IgD-negative memory B cell (primary cell): ENCODE data around the gene PDE4D. TPM values are rescaled to one million over a fixed set of nuclear protein-coding genes. Genes with fewer than 3 reads are reported as not detected.

Source experiments
- H3K27ac Mint-ChIP-seq, 3 donors: one replicate each; pipeline ENCODE4 v1.8.0; 2020 to 2022; ENCODE audit warnings: mild to moderate bottlenecking in 3 of 3, mixed read lengths in 3 of 3, moderate library complexity in 1 of 3
- H3K27me3 Mint-ChIP-seq: one replicate; pipeline ENCODE4 v1.8.0; 2021; ENCODE audit warnings: mixed read lengths
- H3K36me3 Mint-ChIP-seq: one replicate; pipeline ENCODE4 v1.8.0; 2020; ENCODE audit warnings: mild to moderate bottlenecking, mixed read lengths
- H3K4me1 Mint-ChIP-seq, 3 donors: one replicate each; pipeline ENCODE4 v1.8.0; 2020 to 2022; ENCODE audit warnings: mixed read lengths in 3 of 3, mild to moderate bottlenecking in 1 of 3
- H3K4me3 Mint-ChIP-seq, 4 donors: one replicate each; pipeline ENCODE4 v1.8.0; 2020 to 2022; ENCODE audit warnings: mild to moderate bottlenecking in 4 of 4, mixed read lengths in 4 of 4, moderate library complexity in 3 of 4
- H3K9me3 Mint-ChIP-seq, 3 donors: one replicate each; pipeline ENCODE4 v1.8.0; 2020 to 2021; ENCODE audit warnings: mixed read lengths in 3 of 3, mild to moderate bottlenecking in 1 of 3
- polyA plus RNA-seq: library from polyadenylated mRNA; unstranded; fragments of 300-500 nt; fragmentation: Illumina TruSeq; gene quantifications from one replicate; pipeline ENCODE4 v1.2.3, GENCODE V29; 2021

PDE4D gene
- polyA plus RNA-seq, 1 donor from 2014 or later: 18.8 TPM

- Mint-ChIP-seq H3K36me3 (peaks cover 6% of the 10 kb centered on the region), H3K4me1 (peaks cover 0 to 1% (median 1%) of the 10 kb centered on the region in 3 donors), H3K9me3 (peaks cover 0 to 1% (median 0%) of the 10 kb centered on the region in 3 donors), H3K4me3 (no peak overlapping the region), H3K27ac (no peak overlapping the region), H3K27me3 (no peaks in the 10 kb centered on the region)
These were observed 443.5 kb downstream of the PDE4D start for GRCh38 chr5:59449905-59450644.

DNA sequence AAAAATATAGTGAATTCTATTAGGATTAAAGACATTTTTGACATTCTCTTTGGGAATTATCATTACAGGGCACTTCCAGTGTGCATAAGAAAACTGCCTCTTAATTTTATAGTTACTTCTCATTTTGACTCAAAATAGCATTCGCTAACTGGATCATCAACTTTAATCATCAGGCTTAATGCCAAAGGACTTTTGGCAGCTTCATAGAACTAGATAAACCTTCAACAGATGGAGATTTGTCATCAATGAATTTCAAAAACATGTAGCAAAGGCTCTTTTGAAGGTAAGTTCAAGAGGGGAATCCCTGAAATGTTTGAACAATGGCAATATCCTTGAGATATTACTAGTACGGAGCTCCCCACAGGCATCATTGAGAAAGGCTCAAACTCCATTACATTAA lies 447.2 kb downstream of the PDE4D start:
- H3K27me3 Mint-ChIP-seq: no peaks in the 10 kb centered on the region
- H3K9me3 Mint-ChIP-seq: no peaks in the 10 kb centered on the region
- H3K4me3 Mint-ChIP-seq: no peak overlapping the region
- H3K36me3 Mint-ChIP-seq: peaks cover 6% of the 10 kb centered on the region
- peaks cover 0 to 1% (median 0%) of the 10 kb centered on the region in 3 donors for H3K4me1 Mint-ChIP-seq
- H3K27ac Mint-ChIP-seq: no peak overlapping the region

DNA sequence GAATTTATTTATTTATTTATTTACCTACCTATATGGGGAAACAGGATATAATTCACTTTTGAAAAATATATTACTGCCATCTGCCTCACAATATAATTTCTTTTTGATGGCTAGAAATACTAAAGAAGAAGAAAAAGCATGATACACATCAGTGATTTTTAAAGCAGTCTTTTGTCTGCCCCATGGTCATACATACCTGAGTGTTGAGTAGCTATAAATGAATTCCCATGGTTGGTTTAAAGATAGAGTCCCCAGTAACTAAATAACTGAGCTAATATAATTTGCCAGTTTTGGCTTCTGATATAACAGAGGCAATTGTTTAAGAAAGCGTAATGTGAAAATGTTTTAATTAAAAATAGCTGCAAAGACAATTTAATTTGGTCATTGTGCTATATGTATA lies 447.8 kb downstream of the PDE4D start:
- Mint-ChIP-seq H3K27ac (no peak overlapping the region), H3K4me3 (no peak overlapping the region)

DNA sequence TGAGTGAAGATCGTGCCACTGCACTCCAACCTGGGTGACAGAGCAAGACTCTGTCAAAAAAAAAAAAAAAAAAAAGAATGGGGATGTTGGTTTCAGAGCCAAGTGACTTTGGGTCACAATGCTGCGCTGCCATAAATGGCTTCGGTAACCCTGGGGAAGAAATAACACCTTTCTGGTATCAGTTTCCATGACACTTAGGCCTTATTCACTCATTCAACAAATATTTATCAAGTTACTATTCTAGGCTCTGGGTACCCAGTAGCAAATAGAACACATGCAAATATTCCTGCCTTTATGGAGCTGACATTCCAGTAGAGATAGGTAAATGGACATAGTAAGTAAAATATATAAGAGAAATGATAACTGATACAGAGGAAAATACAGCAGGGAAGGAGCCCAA lies 454.2 kb downstream of the PDE4D start:
- peaks cover 0 to 7% (median 1%) of the 10 kb centered on the region in 3 donors for H3K4me1 Mint-ChIP-seq
- no peaks in the 10 kb centered on the region for H3K9me3 Mint-ChIP-seq
- no peaks in the 10 kb centered on the region for H3K27me3 Mint-ChIP-seq
- no peak overlapping the region for H3K4me3 Mint-ChIP-seq
- H3K27ac Mint-ChIP-seq: peak overlapping the region in 1 of 3 donors; percentile 69
- peaks cover 4% of the 10 kb centered on the region for H3K36me3 Mint-ChIP-seq

More for the DNA sequence above, 447.8 kb downstream of the PDE4D start:
- Mint-ChIP-seq H3K27me3 (no peaks in the 10 kb centered on the region), H3K9me3 (no peaks in the 10 kb centered on the region), H3K36me3 (peaks cover 6% of the 10 kb centered on the region), H3K4me1 (peaks cover 0 to 1% (median 0%) of the 10 kb centered on the region in 3 donors)

- Mint-ChIP-seq H3K27ac (no peak overlapping the region), H3K4me3 (no peak overlapping the region), H3K36me3 (peaks cover 2% of the 10 kb centered on the region), H3K9me3 (no peaks in the 10 kb centered on the region), H3K4me1 (peaks cover 0 to 7% (median 1%) of the 10 kb centered on the region in 3 donors), H3K27me3 (no peaks in the 10 kb centered on the region)
These were observed 456.4 kb downstream of the PDE4D start for GRCh38 chr5:59437176-59437575.

DNA sequence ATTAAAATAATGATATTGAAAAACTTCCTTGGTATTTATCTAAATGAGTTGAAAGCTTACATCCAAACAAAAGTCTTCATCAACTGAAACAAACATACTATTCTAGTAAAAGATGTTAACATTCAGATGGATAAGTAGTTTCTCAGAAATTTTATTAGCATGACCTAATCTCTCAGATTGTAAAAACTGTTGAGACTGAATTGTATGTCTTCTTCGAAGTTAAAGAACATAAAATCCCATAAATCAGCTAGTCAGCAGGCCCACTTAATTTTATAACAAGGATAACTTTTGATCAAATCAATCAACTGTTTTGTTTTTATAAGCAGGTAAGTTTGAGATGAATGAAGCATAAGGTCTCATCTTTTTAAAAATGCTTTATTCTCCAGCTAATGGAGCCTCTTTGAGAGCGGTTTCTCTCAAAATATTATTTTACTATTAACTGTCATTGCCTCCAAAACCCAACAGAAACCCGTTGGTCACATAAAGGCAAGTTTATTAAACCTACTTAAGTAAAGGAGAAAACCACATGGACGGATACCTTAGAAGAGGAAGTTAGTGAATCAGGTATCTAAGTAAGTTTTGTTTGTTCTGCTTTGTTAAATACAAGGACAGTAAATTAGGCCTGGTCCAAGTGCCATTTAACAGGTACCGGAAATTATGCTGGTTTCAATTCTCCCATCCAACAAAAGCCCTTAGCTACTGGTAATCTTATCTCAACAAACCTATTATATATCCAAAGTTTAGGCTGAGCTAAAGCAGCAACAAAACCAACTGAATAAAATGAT lies 457.0 kb downstream of the PDE4D start:
- Mint-ChIP-seq H3K9me3 (peaks cover 0 to 2% (median 0%) of the 10 kb centered on the region in 3 donors), H3K27ac (no peak overlapping the region), H3K27me3 (no peaks in the 10 kb centered on the region), H3K4me1 (peaks cover 0 to 7% (median 1%) of the 10 kb centered on the region in 3 donors), H3K36me3 (peaks cover 2% of the 10 kb centered on the region), H3K4me3 (no peak overlapping the region)

DNA sequence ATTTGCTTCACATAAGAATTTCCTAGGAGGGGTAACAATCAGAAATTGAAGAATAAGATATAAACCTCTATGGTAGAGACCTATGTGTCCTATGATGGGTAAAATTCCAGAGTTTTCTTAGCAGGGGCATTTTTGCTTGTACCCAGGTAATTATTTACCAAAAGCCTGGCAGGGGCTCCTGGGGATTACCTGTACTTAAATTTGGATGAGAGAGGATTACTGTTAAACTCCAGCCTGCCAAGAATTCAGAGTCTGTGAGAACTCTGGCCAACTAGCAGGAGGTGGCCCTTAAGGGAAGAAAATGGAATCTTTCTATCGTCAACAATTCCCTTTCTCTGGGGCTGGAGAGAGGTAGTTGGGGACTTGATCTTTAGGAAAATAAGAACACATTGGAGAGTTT lies 460.4 kb downstream of the PDE4D start:
- peaks cover 0 to 2% (median 0%) of the 10 kb centered on the region in 3 donors for H3K9me3 Mint-ChIP-seq
- H3K27ac Mint-ChIP-seq: peak overlapping the region in 1 of 3 donors; percentile 1
- peaks cover 0 to 7% (median 1%) of the 10 kb centered on the region in 3 donors for H3K4me1 Mint-ChIP-seq
- H3K36me3 Mint-ChIP-seq: peaks cover 2% of the 10 kb centered on the region
- no peak overlapping the region for H3K4me3 Mint-ChIP-seq
- H3K27me3 Mint-ChIP-seq: no peaks in the 10 kb centered on the region

GRCh38 chr5:59430066-59430685 lies 463.4 kb downstream of the PDE4D start:
- Mint-ChIP-seq H3K4me3 (no peak overlapping the region), H3K27ac (no peak overlapping the region), H3K4me1 (no peaks in the 10 kb centered on the region), H3K36me3 (peaks cover 2% of the 10 kb centered on the region), H3K9me3 (peaks cover 0 to 2% (median 0%) of the 10 kb centered on the region in 3 donors), H3K27me3 (no peaks in the 10 kb centered on the region)

DNA sequence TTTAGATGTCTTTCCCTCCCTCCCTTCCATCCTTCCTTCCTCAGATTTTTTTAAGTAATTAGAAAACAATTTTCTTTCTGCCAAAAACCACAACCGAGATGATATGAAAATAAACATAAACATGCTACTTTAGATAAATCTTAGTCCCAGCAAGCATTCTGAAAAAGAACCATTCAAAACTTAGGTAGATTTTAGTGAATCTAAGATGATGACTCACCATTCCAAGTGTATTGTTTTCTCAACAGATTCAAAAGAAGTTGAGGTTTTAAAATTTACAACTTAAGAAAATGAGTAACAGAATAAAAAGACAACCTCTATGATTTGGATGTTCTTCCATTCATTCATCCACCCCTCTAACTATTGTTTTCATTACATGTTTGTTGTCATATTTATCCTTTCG lies 465.1 kb downstream of the PDE4D start:
- H3K27ac Mint-ChIP-seq: no peak overlapping the region
- peaks cover 7% of the 10 kb centered on the region for H3K36me3 Mint-ChIP-seq
- H3K9me3 Mint-ChIP-seq: peaks cover 0 to 2% (median 0%) of the 10 kb centered on the region in 3 donors
- H3K4me3 Mint-ChIP-seq: no peak overlapping the region
- H3K4me1 Mint-ChIP-seq: peaks cover 0 to 6% (median 0%) of the 10 kb centered on the region in 3 donors
- no peaks in the 10 kb centered on the region for H3K27me3 Mint-ChIP-seq

DNA sequence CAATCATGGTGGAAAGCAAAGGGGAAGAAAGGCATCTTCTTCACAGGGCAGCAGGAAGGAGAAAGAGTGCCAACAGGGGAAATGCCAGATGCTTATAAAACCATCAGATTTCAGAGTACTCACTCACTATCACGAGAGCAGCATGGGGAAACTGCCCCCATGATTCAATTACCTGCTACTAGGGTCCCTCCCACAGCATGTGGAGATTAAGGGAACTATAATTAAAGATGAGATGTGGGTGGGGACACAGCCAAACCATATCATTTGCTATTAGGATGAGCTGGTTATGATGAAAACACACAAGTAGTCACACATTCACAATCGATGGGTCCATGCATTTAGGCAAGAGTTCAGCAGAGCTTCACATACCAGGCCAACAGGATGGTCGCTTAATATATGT lies 469.0 kb downstream of the PDE4D start:
- Mint-ChIP-seq H3K4me1 (peaks cover 0 to 8% (median 0%) of the 10 kb centered on the region in 3 donors), H3K36me3 (peaks cover 13% of the 10 kb centered on the region), H3K4me3 (no peak overlapping the region), H3K27me3 (no peaks in the 10 kb centered on the region), H3K27ac (no peak overlapping the region), H3K9me3 (no peaks in the 10 kb centered on the region)

DNA sequence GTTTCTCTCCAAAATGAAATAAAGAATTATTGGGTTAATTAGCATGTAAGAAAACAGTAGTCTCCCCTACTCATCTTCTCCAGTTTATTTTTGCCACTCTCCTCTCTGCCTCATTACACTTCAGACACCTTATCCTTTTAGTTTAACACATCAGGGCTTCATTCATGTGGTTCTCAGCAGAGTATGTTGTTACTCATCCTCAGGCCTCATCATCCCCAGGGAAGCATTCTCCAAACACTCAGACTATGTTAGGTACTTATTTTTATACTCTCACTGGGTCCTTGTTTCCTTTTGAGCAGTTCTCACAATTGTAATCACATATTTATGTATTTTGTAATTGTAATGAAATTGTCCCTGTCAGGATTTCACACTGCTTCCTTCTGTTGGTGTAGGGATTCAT lies 470.5 kb downstream of the PDE4D start:
- Mint-ChIP-seq H3K9me3 (no peaks in the 10 kb centered on the region), H3K27ac (no peak overlapping the region), H3K4me1 (peaks cover 0 to 8% (median 0%) of the 10 kb centered on the region in 3 donors), H3K4me3 (no peak overlapping the region), H3K36me3 (peaks cover 16% of the 10 kb centered on the region), H3K27me3 (no peaks in the 10 kb centered on the region)

- no peak overlapping the region for H3K4me3 Mint-ChIP-seq
- no peak overlapping the region for H3K27ac Mint-ChIP-seq
- no peaks in the 10 kb centered on the region for H3K9me3 Mint-ChIP-seq
- H3K36me3 Mint-ChIP-seq: peaks cover 16% of the 10 kb centered on the region
- H3K4me1 Mint-ChIP-seq: peaks cover 0 to 8% (median 0%) of the 10 kb centered on the region in 3 donors
- no peaks in the 10 kb centered on the region for H3K27me3 Mint-ChIP-seq
These were observed 471.3 kb downstream of the PDE4D start for GRCh38 chr5:59421986-59422941.

- Mint-ChIP-seq H3K27me3 (no peaks in the 10 kb centered on the region), H3K9me3 (no peaks in the 10 kb centered on the region), H3K4me3 (no peak overlapping the region), H3K36me3 (peaks cover 14% of the 10 kb centered on the region), H3K4me1 (peaks cover 0 to 8% (median 0%) of the 10 kb centered on the region in 3 donors), H3K27ac (no peak overlapping the region)
These were observed 472.9 kb downstream of the PDE4D start for GRCh38 chr5:59420596-59420995.

DNA sequence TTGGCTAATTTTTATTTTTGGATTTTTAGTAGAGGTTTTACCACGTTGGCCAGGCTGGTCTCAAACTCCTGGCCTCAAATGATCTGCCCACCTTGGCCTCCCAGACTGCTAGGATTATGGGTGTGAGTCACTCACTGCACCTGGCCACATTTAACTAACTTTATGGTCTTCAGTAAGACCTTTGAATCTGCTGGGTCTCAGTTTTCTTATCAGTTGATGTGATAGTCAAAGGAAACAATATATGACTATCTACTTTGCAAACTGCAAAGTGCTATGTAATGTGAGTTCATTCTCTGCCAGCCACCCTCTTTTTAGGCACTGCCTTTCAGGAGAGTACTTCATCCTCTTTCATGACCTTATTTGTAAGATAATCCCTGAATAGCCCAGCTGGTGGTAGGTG lies 474.7 kb downstream of the PDE4D start:
- H3K27me3 Mint-ChIP-seq: no peaks in the 10 kb centered on the region
- peaks cover 0 to 1% (median 0%) of the 10 kb centered on the region in 3 donors for H3K9me3 Mint-ChIP-seq
- H3K27ac Mint-ChIP-seq: no peak overlapping the region
- H3K36me3 Mint-ChIP-seq: peaks cover 17% of the 10 kb centered on the region
- peaks cover 0 to 4% (median 0%) of the 10 kb centered on the region in 3 donors for H3K4me1 Mint-ChIP-seq
- H3K4me3 Mint-ChIP-seq: no peak overlapping the region
